GM12872 (cell line): ENCODE measurements around the gene NAPSA.

ENCODE experiments used
- CTCF ChIP-seq: IDR thresholded peaks from 3 replicates; pipeline ENCODE4 v1.5.1; 2011; ENCODE audit warnings: low read depth, mild to moderate bottlenecking, low read length, moderate library complexity; ENCODE audit not compliant: insufficient read depth

NAPSA gene

GRCh38 chr19:50349277-50350057 lies 16.0 kb downstream of the NAPSA start:
- peak; percentile 29; the same call in 1 of the 3 replicates for TF ChIP-seq CTCF

- TF ChIP-seq CTCF: no peak
These were observed 20.6 kb downstream of the NAPSA start for GRCh38 chr19:50344661-50345318.

GRCh38 chr19:50341091-50341564 lies 24.3 kb downstream of the NAPSA start:
- TF ChIP-seq CTCF: no peak

GRCh38 chr19:50340331-50340730 lies 25.1 kb downstream of the NAPSA start:
- no peak for TF ChIP-seq CTCF

GRCh38 chr19:50334741-50335421 lies 30.6 kb downstream of the NAPSA start:
- TF ChIP-seq CTCF: no peak

- no peak for TF ChIP-seq CTCF
These were observed 31.5 kb downstream of the NAPSA start for GRCh38 chr19:50333737-50334617.
